H1 (cell line): ENCODE results near the gene DCP1A.

Experiments used
- CTCF ChIP-seq, 3 experiments: IDR thresholded peaks; 1 replicate in 2 of 3; 2 replicates in 1 of 3; pipeline versions ENCODE4 v1.5.1 to v1.6.1; 2011; ENCODE audit warnings: low read length in 3 of 3, mild to moderate bottlenecking in 3 of 3, inconsistent platforms in 2 of 3, low read depth in 1 of 3, moderate library complexity in 1 of 3; ENCODE audit not compliant: insufficient read depth in 1 of 3; ENCODE audit errors: control extremely low read depth in 1 of 3
- MAX ChIP-seq: IDR thresholded peaks from 2 replicates; pipeline ENCODE4 v1.6.1; 2012; ENCODE audit warnings: inconsistent platforms
- RAD21 ChIP-seq, 2 experiments: IDR thresholded peaks in 1 of 2; conservative IDR thresholded peaks in 1 of 2; 2 replicates each; pipeline ENCODE4 v1.6.1; 2011; ENCODE audit warnings: low read depth in 2 of 2, low read length in 2 of 2, improper control_type of control experiment in 1 of 2, inconsistent platforms in 1 of 2, mild to moderate bottlenecking in 1 of 2, moderate library complexity in 1 of 2
- RFX5 ChIP-seq: IDR thresholded peaks from 2 replicates; pipeline ENCODE4 v1.6.1; 2011; ENCODE audit warnings: low read depth, low read length, improper control_type of control experiment, borderline replicate concordance

- TF ChIP-seq RAD21 (IDR thresholded peaks at IDR 0.05 in 1 of 2, conservative IDR thresholded peaks at IDR 0.05 in 1 of 2; ENCODE audit: low read depth in 2 of 2, low read length in 2 of 2) (no peak), MAX (no peak), CTCF (IDR thresholded peaks at IDR 0.05; ENCODE audit: control extremely low read depth in 1 of 3, insufficient read depth in 1 of 3, low read depth in 1 of 3, low read length in 3 of 3) (no peak), RFX5 (no peak)
Observed at GRCh38 chr3:53234841-53235232, 112.5 kb downstream of the DCP1A start.
